DOHH2 (cell line): ENCODE results near the gene NPLOC4.
A peak's percentile ranks its signal among the peaks of the same experiment; 100 is the strongest.

Source experiments
- CTCF ChIP-seq: fragments of 200-600 bp; sonication (generic); IDR thresholded peaks from one replicate; pipeline ENCODE4 v1.5.1; 2014; ENCODE audit warnings: antibody characterized with exemption, mild to moderate bottlenecking, low read depth, low read length; ENCODE audit not compliant: poor library complexity, severe bottlenecking
- EZH2phosphoT487 ChIP-seq: fragments of 200-600 bp; sonication (generic); IDR thresholded peaks from 2 replicates; pipeline ENCODE4 v1.6.1; 2017; ENCODE audit warnings: borderline replicate concordance, mild to moderate bottlenecking, antibody characterized with exemption, low read length, moderate library complexity, mixed read lengths

GRCh38 chr17:81558941-81559806 is 77.7 kb downstream of the NPLOC4 start:
- TF ChIP-seq CTCF = peak; percentile 10
- TF ChIP-seq EZH2phosphoT487 = no peak
